Hematopoietic multipotent progenitor cell treated with erythropoietin and hydrocortisone succinate and interleukin-3 and kit ligand, for 8 days (in vitro differentiated cells): Measurements from ENCODE around the gene OR51B2.
"Not testable (repeated sequence)": the region's sequence is repeated elsewhere in the genome, so short reads cannot be mapped to it uniquely, and the experiment has no call there.

Experiments used
- DNase-seq: peaks from one replicate; pipeline ENCODE4 v3.0.0-alpha.2; 2015

Gene OR51B2

GRCh38 chr11:5324197-5324596 lies at the start of gene OR51B2:
Gene OR51B2, minus strand, starts transcription at chr11:5324297. Its CDS starts 0 bp downstream, at chr11:5324297.
- no peak for DNase-seq

- DNase-seq = peak; percentile 87
Measured at GRCh38 chr11:5369789-5370188, 45.7 kb upstream of the OR51B2 start.

DNA sequence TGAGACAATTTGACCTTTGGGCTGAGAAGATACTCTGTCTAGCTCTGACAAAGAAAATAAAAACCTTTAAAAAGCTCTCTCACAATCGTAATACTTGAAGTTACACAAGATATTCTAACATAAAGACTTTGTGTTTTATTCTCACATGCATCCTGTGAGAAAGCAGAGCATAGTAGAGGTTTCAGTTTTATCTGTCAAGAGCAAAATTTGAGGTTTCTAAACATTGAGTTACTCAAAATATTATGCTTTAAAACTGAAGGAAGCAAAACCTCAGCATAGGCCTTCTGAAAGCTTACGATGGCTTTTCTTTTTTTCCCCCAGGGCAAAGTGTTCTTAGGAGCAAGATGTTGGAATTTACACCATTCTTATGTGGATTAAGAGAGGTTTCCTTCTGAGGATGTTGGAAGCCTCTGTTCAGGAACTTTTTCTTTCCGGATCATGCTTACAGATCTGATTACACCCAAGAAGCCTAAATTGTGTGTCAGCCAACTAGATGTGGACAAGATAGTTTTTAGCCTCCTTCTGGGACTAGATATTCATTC lies 44.5 kb upstream of the OR51B2 start:
- no peak for DNase-seq

DNA sequence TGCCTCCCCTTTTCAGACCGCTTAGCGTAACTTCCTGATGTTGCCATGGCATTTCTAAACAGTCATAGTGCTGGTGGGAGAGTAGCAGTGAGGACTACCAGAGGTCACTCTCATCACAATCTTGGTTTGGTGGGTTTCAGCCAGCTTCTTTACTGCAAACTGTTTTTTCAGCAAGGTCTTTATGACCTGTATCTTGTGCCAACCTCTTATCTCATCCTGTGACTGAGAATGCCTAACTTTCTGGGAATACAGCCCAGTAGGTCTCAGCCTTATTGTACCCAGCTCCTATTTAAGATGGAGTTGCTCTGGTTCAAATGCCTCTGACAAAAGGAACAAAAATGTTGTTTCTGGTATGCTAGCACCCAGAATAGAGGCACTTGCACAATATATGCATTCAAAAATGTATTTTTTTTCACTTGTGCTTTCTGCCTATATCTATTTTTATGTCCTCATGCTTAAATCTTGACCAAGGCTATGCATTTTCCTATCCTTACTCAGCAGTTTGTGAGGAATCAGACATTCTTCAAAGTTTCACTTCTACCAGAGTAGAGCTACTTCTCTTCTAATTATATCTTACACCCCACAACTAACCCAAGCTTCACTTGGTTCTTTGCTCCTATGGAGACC lies 43.5 kb upstream of the OR51B2 start:
- no peak for DNase-seq

DNA sequence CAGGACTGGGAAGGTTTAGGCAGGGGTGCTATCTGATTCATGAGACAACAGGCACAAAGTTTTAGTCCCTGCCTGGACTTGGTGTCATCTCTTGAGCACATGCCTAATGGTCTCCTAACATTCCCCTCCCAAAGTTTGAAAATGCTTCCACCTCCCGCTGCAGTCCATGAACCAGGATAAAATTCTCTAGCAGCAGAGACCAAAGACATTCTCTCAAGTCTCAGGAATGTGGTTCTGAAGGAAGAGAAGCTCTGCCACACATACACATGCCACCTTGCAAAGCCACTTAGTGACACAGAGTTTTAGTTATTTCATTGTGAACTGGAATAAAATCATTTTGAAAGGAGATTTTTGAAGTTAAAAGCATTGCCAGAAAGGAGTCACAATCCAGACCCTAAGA lies 42.8 kb upstream of the OR51B2 start:
- DNase-seq = no peak

GRCh38 chr11:5366365-5366764 lies 42.3 kb upstream of the OR51B2 start:
- not testable (repeated sequence) for DNase-seq

- no peak for DNase-seq
Measured at GRCh38 chr11:5364214-5364613, 40.1 kb upstream of the OR51B2 start.

DNA sequence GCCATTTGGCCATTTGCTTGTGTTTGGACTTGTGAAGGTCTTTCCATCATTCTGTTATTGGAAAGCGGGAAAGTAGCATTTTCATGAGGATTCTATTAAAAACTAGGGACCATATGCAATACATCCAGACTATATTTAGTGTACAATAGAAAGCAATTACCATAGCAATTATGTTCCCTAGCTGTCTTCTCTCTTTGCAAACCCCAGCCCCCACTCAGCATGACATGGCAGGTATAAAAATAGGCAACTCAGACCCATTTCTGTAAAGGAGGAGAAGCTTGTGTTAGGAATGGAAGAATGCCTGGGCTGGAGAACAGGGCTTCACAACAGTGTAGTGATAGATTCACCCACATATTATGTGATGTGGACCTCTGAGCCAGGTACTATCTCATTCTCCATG lies 39.6 kb upstream of the OR51B2 start:
- no peak for DNase-seq

GRCh38 chr11:5362017-5362625 lies 38.0 kb upstream of the OR51B2 start:
- DNase-seq = no peak

DNA sequence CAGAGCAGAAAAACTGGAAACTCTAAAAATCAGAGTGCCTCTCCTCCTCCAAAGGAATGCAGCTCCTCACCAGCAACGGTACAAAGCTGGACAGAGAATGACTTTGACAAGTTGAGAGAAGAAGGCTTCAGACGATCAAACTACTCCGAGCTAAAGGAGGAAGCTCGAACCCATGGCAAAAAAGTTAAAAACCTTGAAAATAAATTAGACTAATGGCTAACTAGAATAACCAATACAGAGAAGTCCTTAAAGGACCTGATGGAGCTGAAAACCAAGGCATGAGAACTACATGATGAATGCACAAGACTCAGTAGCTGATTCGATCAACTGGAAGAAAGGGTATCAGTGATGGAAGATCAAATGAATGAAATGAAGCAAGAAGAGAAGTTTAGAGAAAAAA lies 31.9 kb upstream of the OR51B2 start:
- DNase-seq = not testable (repeated sequence)

DNA sequence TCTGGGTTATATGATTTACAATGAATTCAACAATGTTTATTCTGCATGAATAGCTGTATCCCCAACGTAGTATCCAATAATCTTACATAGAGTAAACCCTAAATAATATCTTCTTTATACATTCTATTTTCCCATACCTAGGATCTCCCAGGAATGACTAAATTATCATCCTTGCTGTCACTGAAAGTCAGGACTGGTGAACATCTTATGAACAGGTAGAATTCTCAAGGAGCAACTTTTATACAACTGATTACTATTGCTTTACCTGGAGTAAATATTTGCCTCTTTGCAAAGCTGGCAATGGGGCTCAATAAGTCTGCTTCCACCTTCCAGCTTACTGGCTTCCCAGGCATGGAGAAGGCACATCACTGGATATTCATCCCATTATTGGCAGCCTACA lies 27.1 kb upstream of the OR51B2 start, which contains the start of gene OR51B6:
TSS of gene OR51B6 (plus strand) at position 301 of the 400 bp plus-strand sequence. CDS start at position 301, 0 bp downstream.
- DNase-seq = no peak

DNA sequence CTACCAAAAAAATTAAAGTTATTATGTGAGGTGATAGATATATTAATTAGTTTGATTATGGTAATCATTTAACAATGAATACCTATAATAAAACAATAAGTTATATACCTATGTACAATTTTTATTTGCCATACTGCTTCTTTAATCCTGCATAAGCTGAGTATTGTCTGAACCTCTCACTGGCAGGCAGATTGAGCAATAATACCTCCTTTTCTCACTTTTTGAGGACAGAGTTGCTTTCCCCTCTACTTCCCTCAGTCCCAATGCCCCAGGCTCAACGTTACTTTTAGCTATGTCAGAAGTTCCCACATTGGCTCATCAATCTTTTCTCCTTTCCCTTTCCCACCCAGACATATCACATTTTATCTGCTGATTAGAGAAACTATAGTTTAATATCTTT lies 25.5 kb upstream of the OR51B2 start:
- DNase-seq = no peak

- DNase-seq = peak; percentile 82
Measured at GRCh38 chr11:5348551-5349194, 24.6 kb upstream of the OR51B2 start.

DNA sequence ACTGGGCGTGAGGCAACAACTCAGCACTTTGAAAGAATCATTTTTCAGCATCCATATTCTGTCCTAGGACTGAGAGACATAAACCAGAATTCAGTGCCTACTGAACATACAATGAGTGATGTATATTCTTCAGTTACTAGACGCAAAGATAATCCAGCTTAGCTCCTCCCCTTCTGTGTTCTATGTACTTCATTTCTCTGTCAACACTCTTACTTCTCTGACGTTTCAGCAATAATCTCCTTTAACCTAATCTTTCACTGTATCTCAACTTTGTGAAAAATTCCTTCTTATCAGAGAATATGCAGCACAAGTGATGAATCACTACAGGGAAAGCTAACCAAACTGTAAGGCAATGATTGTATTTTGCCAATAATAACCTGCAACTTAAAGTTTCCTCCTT lies 21.7 kb upstream of the OR51B2 start:
- no peak for DNase-seq

DNA sequence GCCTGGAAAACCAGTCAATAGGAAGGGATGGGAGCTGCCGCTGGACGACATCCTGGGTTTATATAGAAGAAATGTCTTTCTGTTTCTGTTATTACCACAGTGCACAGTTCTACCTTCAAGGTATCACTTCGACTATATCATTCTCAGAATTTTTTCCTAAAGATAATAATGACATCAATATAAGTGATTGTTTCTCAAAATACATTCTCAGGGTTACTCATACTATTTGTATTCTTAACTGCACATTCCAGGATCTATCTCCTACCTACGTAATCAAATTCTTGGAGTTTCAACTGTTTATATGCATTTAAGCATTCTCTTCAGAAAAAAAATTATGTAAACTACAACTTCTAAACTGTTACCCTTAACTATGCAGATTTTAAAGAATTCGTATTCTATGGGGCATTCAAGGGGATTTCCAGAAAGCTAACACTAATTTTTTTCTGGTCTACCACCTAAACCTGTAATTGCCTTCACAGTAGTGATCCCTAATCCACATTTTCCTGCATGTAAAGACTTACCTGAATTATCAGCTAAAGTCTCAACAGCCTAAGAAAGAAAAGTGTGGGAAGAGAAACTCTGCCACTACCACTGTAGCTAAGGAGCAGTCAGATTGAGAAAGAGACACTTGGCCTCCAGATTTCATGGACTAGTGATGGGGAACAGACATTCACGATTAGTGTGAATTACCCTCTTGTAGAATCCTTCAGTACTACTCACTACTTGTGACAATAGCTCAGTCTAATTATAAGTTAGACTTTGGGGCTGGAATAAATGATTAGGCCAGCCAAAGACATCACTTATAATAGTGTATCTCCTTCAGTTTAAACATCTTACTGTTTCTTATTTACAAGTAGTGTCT lies 19.6 kb upstream of the OR51B2 start, which contains the start of gene OR51B5:
TSS of gene OR51B5 (minus strand) at position 51 of the 862 bp plus-strand sequence. CDS start at position 51, 0 bp downstream.
- DNase-seq = no peak

GRCh38 chr11:5339771-5340322 lies 15.8 kb upstream of the OR51B2 start:
- no peak for DNase-seq

GRCh38 chr11:5337253-5337652 lies 13.2 kb upstream of the OR51B2 start:
- not testable (repeated sequence) for DNase-seq

GRCh38 chr11:5336331-5336730 lies 12.2 kb upstream of the OR51B2 start:
- no peak for DNase-seq

GRCh38 chr11:5335170-5335569 lies 11.1 kb upstream of the OR51B2 start:
- peak; percentile 84 for DNase-seq

- DNase-seq = peak; percentile 65
Measured at GRCh38 chr11:5317292-5317691, 6.8 kb downstream of the OR51B2 start.

- DNase-seq = not testable (repeated sequence)
Measured at GRCh38 chr11:5313326-5314023, 10.6 kb downstream of the OR51B2 start.

GRCh38 chr11:5310423-5310822 lies 13.7 kb downstream of the OR51B2 start:
- DNase-seq = no peak
